ENCODE results near the gene CYP24A1.
"Not testable (repeated sequence)": the region's sequence is repeated elsewhere in the genome, so short reads cannot be mapped to it uniquely, and the experiment has no call there.

Gene CYP24A1

DNA sequence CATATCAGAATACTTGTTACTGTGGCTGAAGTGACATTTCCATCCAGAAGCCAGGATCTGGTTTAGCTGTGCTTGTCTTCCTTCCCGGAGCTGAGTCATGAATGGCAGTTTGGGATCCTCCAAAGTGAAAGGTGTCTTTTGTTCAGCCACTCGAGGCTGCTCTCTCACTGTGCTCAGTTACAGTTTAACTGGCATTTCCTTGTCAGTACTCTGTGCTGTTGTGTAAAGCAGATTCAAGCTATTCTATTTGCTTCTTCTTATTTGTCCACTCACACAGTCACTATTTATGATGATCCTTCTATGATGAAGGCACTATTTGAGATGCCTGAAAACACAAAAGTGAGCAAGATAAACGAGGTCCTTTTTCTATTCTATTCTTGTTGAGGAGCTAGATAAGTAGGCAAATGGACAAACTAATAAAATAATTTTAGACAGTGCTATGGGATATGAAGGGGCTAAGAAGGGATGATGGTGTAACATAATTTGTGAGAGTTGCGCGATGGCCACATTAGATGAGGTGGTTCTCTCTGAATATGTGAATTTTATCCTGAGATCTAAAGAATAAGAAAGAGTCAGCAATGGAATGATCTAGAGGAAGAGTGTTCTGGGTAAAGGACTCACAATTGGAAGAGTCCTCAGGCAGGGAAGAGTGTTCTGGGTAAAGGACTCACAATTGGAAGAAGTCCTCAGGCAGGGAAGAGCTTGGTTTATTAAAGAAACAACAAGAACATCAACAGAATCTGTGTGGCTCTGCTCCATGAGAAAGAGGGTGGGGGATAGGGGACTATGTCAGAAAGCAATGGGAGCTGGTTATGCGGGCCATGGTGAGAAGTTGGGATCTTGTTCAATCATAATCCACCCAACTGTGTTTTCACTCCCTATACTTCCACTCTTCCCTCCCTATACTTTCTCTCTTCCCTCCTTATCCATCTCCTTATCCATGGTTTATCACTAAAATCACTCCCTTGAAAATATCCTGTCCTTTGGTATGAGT is 40.1 kb downstream of the CYP24A1 start:
- DNase-seq (ENCODE audit: low read depth in 2 of 2) = no peak

DNA sequence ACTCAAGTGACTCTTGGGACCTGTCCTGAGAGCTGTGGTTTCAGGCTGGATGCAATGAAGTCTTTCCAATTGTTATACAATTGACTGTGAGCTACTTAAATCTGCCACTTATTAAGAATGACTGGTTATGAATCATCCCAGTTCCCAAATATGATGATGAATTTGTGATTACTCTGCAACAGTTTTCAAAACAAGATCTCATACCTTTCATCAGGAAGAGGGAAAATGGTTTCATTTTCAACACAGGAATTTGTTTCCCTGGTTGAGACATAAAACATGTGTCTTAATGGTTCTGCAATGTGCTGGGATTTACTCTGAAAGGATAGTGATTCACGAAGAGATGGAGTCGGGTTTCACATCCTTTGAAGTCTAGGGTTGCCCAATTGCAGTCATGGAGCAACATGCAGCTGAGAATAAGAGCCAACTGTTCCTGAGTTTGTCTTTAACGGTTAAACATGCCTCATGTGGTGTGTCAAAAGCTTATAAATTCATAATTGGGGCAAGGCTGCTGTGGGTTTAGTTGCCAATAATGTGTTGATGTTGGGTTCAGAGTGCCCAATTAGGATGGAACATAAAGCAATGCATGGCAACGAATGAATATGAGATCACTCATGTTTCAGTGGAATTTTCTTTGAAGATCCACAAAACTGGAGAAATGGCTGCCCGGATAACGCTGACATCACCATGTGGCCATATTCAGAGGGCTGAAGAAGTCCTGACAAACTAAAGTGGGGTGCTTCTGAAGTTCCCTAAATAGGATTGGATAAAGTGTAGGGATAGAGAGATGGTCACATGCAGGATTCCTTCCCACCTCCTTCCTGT is 41.0 kb downstream of the CYP24A1 start:
- peak; percentile 99 for DNase-seq (ENCODE audit: low read depth in 2 of 2)

DNA sequence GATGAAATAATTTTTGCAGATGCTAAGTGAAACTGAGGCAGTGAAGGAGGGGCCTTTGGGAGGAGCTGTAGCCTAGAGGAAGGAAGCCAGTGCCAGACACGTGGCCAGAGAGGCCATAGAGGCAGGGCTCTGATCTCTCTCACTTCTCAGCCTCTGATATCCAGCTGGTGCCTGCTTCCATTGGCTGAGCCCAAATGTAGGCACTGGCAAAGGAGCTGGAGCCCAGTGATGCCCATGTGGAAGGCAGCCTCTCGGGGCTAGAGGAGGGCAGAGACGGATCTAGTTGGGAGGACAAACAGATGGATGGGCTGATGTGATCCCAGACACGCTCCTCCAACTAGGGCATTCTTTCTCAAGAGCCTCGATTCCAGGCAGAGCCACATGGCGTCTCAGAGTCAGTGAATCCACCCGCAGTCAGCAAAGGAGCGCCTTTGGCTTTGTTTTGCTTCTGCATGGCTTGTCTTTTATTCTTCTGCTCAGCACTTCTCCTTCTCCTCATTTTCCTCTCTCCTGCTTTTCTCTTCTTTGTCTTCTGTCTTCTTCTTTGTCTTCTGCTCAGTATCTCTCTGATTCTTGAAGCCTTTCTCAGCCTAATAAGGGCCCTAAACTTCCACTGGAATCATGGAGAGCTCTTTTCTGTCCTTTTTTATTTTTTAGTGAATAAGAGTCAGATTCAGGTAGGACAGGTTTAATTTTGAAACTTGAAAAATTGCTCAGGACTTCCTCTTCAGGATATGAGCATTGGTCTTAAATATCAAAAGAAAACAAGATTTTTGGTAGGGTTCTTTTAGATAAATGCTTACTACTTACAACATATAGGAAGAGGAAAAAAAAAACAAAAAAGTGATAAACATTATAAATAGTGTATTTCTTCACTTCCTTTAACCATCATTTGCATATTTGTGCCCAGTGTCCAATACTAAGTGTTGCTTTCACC is 41.8 kb downstream of the CYP24A1 start:
- DNase-seq (ENCODE audit: low read depth in 2 of 2) = no peak

DNA sequence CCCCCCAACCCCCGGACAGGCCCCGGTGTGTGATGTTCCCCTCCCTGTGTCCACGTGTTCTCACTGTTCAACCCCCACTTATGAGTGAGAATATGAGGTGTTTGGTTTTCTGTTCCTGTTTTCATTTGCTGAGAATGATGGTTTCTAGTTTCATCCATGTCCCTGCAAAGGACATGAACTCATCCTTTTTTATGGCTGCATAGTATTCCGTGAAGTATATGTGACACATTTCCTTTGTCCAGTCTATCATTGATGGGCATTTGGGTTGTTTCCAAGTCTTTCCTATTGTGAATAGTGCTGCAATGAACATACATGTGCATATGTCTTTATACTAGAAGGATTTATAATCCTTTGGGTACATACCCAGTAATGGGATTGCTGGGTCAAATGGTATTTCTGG is 42.7 kb downstream of the CYP24A1 start:
- DNase-seq (ENCODE audit: low read depth in 2 of 2) = not testable (repeated sequence)

DNA sequence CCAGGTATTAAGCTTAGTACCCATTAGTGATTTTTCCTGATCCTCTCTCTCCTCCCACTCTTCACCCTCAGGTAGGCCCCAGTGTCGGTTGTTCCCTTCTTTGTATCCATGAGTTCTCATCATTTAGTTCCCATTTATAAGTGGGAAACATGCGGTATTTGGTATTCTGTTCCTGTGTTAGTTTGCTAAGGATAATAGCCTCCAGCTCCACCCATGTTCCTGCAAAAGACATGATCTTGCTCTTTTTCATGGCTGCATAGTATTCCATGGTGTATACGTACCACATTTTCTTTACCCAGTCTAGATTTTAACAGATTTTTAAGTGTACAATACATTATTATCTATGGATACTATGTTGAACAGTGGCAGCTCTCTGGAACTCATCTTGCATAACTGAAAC is 44.4 kb downstream of the CYP24A1 start:
- no peak for DNase-seq (ENCODE audit: low read depth in 2 of 2)

DNA sequence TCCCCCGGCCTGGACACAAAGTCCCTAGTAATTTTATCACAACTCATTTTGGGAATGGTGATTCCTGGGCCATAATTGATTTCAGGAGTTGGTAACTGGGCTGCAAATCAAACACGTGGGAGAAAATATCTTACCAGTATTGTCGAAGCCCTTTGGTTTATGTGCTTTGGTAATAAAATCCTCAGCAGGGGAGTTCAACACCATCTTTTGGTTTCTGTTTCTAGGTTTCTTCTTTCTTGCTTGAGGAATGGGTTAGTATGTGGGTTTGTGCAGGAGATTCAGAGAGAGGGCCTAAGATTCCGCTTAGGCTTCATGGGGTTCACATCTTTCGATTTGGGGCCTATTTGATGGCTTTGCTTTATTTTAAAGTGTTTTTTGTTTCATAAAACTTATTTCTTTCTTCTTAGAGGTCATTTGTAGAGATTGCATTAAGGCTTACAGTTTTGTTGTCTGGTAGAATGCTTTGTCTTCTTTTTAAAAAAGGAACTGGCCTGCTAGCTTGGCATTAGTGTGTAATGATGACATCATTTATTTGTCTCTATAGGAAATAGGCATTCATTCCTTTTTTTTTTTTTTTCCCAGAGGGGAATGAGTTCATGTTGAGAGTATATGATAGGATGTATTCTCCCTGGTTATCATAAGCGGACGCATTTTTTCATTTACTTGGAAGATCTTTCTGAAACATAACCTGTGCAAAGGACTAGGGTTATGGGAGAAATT is 45.8 kb downstream of the CYP24A1 start:
- no peak for DNase-seq (ENCODE audit: low read depth in 2 of 2)

DNA sequence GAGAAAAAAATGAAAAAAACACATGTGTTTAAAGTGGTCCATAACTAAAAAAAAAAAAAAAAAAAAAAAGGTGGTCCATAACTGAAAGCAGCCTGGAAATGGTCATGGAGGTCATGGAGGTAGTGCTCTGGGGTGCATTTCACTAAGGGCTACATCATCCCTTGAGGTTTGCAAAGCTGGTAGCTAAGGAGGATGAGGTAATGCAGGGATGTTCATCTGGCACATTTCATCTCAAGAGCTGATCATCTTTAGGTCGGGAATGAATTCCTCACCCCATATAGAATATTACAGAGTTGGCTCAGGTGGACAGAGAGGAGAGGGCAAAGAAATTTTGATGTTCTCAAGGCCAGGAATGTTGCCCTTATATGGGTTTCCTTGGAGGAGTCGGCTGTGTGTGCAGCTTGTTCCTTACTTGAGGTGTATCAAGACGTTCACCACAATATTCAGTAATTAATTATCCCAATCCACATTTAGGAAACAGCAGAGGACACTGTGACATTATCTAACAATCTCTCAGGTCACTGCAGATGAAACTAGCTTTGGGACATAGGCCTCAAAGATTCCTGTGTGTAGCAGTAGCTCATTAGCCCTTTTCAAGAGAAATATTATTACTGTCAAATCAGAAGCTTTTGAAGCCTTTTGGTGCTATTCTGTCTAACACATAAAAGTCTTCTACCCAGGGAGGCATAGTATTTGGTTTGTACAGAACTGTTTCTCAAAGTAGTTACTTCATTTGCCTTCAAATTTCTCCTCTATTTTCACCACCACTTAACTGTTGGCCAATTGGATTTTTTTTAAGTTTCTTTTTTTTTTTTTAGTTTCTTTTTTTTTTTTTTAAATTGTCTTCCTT is 46.8 kb downstream of the CYP24A1 start:
- DNase-seq (ENCODE audit: low read depth in 2 of 2) = no peak

DNA sequence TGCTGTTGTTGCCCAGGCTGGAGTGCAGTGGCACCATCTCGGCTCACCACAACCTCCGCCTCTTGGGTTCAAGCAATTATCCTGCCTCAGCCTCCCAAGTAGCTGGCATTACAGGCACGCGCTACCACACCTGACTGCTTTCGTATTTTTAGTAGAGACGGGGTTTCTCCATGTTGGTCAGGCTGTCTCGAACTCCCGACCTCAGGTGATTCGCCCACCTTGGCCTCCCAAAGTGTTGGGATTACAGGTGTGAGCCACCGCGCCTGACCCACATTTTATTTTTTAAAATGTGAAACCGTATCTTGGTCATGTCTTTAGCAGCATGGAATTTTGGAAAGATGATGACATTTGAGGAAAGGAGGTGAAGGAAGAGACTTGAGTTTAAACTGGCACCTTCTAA is 47.5 kb downstream of the CYP24A1 start:
- not testable (repeated sequence) for DNase-seq (ENCODE audit: low read depth in 2 of 2)

DNA sequence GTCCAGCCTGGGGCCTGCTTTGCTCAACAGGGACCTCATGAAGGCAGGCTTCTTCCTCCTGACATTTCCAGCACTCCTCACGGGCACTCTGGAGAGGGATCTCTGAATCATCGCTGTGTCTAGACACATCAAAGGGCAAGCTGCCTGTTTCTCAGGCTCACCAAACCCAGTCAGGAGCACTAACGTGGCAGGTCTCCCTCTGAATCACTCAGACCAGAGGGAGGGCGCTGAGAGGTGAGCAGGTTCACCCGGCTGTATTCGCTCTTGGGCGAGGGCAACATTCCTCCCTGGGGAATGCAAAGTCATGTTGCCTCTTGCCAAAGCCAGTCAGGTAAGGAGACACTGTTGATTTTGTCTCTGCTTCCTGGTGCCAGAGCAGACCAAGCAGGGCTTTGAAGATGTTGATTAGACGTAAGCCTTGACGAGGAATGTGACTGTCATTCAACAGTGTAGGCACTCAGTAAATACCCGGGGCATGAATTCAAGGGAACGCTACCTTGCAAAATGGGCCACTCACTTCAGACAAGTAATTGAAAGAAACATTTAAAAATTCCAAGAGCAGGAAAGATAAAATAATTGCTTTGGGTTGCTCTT is 50.1 kb downstream of the CYP24A1 start:
- peak; percentile 69 to 72 for DNase-seq (ENCODE audit: low read depth in 2 of 2)

DNA sequence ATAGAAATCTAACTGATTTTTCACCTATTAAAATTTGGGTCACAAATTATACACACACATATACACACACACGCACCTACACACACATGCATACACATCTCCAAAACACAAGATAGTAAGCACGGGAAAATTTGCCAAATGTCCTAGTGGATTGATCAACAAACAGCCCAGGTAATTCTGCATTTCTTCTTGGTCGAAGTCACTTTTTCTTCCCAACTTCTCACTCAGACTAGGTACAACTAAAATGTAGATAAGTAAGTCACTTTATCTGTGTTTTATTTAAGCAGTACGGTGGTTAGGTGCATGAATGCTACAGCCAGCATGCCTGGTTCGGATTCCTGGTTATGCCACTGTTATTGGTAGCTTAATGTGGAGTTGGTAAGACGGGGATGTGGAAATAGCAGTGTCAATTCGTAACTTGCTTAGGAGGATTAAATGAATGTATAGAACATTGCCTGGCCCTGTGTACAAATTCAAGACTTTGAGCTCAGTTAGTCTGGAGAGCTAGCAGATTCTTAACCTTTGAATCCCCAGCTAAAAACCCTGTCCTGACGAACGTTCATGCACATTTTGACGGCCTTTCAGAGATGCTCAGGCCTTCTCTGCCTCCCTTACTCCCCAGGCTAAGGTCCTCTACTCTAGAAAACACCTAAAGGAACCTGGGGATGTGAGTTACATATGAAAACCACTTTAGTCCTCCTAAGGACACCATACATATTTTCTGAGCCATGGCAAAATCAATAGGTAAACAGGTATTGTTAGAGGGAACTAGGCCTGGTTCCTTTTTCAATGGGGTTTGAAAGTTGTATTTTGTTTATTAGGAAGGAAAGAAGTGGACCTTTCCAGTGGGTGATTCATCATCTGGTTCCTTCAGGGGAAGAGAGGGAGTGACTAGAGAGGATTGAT is 50.9 kb downstream of the CYP24A1 start:
- no peak for DNase-seq (ENCODE audit: low read depth in 2 of 2)

DNA sequence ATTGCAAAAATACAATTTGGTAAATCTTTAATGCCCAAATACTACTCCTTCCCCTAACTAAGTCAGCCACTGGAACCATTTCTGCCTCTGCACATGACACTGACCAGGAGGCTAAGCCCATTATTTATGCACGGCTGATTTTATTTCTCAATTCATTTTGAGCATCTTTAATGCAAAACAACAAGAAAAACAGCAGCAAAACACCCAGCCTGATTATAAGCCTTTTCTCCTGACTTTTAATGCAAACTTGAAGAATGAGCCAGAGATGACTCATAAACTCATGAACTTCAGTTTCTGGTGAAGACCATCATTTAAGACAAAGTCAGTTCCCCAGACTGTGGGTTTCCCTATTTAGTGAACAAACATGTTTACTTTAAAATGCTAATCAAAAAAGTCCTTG is 51.6 kb downstream of the CYP24A1 start:
- DNase-seq (ENCODE audit: low read depth in 2 of 2) = no peak

DNA sequence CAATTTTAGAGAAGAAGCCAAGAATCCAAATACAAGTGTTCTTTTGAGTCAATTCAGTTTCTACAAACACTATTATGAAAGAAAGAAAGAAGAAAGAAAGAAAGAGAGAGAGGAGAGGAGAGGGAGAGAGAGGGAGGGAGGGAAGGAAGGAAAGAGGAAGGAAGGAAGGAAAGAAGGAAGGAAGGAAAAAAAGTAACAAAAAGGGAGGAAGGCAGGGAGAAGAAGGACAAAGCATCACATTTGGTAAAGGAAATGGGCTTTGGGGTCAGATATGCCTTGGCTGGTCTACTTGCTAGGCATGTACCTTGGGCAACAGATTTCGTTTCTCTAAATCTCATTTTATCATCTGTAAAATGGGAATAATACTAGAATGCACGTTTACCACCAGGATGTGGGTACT is 54.0 kb downstream of the CYP24A1 start:
- DNase-seq (ENCODE audit: low read depth in 2 of 2) = no peak

DNA sequence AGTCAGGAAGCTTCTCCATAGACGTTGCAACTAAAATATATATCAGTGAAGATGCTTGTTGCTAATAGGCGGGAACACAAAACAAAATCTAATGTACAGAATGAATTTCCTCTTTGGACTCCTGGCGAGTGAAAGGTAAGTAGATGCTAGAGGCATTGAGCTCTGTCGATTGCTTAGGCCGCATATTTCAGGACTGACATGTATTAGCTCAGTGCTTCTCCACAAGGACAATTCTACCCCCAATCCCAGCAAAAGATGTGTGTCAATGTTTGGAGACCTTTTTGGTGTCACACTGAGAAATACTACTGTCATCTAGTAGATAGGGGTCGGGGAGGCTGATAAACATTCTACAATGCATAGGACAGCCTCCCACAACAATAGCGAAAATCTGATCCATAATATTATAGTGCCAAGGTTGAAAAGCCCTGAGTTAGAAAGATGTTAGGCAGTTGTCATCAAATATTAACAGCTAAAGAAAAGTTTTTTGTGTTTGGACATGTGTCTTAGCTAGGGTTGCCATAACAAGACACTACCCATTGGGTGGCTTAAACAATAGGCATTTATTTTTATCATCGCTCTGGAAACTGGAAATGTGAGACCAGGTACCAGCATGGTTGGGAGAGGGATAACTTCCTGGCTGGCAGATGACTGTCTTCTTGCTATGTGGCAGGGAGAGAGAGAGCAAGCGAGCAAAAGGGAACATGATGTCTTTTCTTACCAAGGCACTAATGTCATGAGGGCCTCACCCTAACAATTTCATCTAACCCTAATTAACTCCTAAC is 55.4 kb downstream of the CYP24A1 start:
- DNase-seq (ENCODE audit: low read depth in 2 of 2) = no peak

DNA sequence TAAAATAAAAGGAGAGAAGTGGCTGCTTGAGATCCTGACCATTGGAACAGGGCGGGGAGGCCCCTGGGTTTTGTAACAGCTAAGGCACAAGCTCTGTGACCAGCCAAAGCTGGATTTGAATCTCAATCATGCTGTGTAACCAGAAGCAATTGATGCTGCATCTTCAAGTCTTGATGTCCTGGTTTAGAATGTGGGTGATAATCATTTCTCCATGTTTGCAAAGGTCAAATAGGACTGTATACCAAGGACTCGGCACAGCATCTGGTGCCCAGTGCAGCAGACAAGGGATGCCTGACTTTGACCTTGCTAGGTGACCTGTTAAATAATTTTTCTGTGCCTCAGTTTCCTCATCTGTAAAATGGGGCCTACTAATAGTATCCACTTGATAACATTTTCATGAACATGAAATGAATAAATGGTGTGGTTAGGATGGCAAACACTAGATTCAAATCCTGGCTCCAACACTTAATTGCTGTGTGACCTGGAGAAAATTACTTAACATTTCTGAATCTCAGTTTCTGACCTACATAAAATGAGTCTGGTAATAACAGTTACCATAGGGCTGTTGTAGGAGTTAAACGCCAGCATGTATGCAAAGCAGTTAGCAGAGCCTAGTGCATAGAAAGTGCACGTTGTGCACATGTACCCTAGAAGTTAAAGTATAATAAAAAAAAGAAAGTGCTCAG is 57.1 kb downstream of the CYP24A1 start:
- no peak for DNase-seq (ENCODE audit: low read depth in 2 of 2)

DNA sequence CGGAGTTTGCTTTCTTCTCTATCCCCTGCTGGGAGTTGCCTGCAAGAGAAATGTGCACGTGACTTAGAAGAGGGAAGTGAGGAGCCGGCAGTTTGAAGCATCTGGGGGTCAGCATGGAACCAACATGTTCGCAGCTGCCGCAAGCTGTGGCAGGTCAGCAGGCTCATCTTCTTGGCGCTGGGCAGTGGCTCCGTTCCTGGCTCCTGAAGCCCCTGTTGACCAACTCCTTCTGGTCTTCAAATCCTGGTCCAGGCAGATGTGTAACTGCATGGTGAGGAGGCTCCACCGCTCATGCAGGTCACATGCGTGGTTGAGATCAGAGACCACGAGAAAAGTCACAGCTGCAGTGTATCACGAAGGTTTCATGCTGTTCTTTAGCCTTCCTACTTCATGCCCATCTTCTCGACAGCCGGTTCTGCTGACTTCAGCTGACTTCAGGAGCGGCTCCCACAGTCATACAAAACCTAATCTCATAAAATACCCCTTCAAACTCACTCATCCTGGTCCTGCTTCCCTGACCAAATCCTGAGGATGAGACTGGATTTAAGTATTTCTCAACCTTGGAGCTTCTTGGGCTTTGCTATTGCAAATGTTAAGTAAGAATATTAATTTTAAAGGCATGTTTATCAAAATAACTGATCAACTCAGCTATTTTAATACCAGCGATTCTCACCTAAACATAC is 58.5 kb downstream of the CYP24A1 start:
- DNase-seq (ENCODE audit: low read depth in 2 of 2) = no peak

DNA sequence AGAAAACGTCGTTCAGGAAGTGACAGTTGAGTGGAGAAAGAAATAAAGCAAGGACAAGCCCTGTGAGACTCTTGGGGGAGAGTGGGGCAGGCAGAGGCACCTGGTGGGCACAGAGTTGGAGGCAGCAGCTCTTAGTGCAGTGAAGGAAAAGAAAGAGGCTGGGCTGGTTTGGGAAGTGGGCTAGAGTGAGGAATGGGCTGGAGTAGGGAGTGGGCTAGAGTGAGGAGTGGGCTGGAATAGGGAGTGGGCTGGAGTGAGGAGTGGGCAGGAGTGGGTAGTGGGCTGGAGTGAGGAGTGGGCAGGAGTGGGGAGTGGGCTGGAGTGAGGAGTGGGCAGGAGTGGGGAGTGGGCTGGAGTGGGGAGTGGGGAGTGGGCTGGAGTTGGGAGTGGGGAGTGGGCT is 59.7 kb downstream of the CYP24A1 start:
- no peak for DNase-seq (ENCODE audit: low read depth in 2 of 2)

DNA sequence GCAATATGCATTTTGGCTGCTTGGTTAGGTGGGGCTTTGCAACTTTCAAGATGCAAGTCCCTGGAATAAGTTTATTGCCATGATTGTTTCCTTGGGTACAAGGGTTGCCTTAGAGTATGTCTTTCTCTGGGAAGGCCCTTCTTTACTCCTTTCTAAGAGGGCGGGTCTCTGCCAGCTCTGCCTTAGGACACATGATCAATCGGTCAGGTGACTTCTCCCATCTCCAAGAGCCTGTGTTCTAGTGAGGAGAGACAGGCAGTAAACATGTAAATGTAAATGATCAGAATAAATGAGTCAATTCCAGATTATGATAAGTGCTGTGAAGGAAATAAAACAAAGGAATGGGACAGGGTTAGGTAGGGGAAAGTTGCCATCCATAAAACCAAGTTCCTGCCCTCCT is 60.2 kb downstream of the CYP24A1 start:
- DNase-seq (ENCODE audit: low read depth in 2 of 2) = no peak

Data from fibroblast of skin of left quadriceps (primary cell).